Femur (tissue), 1 donor: ENCODE measurements around the gene ATP1A3.
"Not testable (repeated sequence)": the region's sequence is repeated elsewhere in the genome, so short reads cannot be mapped to it uniquely, and the experiment has no call there.

Experiments
- DNase-seq: peaks from one replicate; pipeline ENCODE4 v3.0.0-alpha.2; 2017

Gene ATP1A3

DNA sequence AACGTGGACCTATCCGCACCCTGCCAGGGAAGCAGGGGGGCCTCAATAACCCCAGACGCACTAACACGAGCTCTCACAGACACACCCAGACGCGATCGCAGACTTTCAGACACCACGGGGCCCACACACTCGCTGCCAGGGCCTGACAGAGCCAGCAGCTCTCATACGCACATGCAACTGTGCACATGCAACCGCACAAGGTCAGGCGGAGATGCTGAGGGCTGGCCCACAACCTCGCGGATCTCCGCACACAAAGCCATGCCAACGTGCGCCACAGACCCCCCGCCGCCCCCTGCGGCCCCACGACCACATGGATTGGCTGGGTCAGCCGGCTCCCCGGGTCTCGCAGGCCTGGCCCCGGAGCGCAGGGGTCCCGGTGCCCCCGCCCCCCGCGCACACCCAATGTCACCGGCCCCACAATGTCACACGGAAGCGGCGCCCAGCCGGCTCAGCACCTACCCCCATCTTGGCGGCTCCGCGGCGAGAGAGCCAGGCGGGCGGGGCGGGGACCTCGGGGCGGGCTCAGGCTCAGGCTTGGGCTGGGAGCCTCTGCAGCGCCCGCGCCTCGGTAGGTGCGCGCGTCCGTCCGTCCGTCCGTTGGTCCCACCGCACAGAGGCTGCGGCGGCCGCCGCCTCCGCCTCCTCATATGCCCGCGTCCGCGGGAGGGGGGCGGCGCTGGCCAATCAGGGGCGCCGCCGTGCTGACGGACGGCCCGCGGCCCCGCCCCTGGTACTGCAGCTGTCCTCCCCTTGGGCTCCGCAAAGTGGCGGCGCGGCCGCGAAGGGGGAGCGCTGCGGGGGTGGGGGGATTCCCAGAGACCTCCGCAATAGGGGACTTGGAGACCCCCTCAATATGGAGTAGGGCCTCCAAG lies at the start of gene ATP1A3:
Gene ATP1A3 (minus strand): TSS at position 619 of the 872 bp plus-strand sequence. CDS start 154 bp downstream, at position 465.
- peak; percentile 56 for DNase-seq

DNA sequence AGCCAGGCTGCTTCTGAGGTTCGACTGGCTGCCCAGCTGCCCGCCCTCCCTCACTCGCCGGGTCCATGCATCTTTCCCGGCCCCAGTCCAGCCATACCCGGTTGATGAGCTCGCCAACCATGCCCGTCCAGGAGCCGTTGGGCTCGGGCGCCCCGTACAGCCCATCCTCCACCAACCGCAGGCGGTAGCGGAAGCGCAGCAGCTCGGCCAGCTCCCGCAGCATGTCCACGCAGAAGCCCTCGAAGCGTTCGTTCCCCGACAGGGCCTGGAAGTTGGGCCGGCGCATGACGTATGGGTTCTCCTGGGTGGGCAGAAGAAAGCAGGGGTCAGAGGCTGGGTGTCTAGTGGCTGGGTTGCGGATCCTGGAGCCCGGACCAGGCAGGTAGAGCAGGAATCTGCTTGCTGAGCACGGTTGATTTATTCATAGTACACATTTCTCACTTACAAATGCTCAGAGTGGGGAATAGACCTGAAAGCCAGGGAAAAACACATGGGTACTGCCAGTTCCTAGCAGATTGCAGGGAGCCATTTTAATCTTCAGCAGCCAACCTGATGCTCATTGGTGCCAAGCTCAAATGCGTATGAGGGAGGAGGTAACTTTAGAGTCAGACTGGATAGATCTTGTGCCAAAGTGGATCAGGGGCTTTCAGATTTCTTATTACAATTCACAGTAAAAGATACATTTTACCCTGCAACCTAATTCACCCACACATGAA lies 48.6 kb upstream of the ATP1A3 start:
- DNase-seq, result no peak

DNA sequence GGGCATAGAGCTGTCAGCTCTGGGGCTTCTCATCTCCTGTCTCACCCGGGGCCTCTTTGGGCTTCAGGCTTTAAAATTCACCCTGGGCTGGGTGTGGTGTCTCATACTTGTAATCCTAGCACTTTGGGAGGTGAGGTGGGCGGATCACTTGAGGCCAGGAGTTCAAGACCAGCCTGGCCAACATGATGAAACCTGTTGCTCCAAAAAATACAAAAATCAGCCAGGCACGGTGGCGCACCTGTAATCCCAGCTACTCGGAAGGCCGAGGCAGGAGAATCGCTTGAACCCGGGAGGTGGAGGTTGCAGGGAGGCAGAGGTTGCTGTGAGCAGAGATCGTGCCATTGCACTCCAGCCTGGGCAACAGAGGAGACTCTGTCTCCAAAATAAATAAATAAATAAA lies 46.5 kb upstream of the ATP1A3 start:
- DNase-seq, result not testable (repeated sequence)

DNA sequence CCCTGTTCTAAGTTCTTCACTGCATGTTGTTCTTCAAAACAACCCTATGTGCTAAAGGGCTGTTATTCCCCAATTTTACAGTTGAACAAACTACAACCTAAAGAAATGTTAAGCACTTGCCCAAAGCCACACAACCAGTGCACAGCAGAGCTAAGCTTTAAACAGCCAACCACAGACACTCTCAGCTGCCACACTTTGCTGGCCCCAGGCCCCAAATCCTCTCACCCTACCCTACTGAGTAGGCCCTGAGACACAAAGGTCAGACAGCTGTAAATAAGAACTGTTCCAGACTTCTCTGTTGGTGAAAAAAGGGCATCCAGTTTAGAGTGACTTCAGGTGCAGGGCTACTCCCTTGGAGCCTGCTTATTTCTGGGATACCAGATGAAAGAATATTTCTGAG lies 46.0 kb upstream of the ATP1A3 start:
- DNase-seq, result no peak

DNA sequence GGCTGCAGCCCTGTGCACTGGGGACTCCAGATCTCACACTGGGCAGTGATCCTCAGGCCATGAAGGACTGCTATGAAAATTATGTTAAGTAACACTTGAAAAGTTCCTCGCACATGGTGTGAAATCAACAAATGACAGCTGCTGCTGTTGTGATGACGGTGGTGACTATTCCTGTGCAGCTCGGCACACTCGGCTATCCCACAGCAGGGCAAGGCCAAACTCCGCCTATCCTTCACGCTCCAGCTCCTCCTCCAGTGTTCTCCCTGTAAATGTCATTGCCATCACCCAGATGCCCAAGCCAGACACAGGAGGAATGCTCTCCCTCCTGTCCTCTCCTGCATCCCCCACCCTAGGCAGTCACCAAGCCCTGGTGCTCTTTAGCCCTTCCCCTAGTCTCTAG lies 44.6 kb upstream of the ATP1A3 start:
- peak; percentile 30 for DNase-seq

DNA sequence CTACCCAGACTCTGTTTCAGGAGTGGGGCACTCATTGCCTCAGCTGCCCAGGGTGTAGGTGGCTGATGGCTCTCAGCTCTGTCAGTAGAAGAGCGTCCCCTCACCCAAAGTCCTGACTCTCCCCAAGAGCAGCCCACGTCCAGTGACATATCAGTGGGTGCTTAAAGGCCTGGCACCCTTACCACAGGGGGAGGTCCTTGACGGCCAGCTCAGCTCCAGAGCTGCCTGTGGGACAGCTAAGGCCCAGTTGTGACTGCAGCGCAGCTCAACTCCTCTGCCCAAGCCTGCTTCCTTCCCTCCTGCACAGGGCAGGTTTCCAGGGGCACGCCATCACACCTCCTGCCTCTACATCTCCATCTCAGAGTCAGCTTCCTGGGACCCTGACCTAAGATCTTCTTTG lies 43.6 kb upstream of the ATP1A3 start:
- no peak for DNase-seq

DNA sequence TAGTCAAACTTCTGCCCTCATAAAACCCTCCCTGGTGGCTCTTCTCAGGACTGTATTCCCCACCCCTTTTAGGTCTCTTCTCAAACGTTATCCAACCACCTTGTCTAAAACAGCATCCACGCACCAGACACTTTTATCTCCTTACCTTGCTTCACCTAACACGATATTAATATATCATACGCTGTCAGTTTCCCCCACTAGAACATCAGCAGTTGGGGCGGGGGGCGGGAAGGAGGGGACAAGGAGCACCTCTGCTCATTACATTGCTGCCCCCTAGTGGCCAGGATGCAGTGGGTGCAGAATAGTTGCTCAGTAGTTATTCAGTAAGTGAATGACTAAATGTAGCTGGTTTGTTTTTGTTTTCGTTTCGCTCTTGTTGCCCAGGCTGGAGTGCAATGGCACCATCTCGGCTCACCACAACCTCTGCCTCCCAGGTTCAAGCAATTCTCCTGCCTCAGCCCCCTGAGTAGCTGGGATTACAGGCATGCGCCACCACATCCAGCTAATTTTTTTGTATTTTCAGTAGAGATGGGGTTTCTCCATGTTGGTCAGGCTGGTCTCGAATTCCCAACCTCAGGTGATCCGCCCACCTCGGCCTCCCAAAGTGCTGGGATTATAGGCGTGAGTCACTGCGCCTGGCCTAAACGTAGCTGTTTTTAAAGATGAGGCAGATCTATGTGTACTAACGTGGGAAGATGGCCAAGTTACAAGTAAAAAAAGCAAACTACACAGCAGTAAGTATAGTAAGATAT lies 40.8 kb upstream of the ATP1A3 start:
- peak; percentile 49 for DNase-seq

DNA sequence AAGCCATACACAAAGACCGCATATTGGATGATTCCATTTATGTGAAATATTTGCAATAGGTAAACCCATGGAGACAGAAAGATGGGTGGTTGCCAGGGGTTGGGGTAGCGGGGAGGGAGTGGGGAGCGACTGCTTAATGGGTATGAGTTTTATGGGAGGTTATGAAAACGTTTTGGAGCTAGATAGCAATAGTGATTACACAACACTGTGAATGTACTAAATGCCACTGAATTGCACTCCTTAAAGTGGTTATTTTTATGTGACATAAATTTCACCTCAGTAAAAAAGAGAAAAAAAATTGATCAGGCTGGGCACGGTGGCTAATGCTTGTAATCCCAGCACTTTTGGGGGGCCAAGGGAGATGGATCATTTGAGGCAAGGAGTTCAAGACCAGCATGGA lies 39.4 kb upstream of the ATP1A3 start:
- no peak for DNase-seq

DNA sequence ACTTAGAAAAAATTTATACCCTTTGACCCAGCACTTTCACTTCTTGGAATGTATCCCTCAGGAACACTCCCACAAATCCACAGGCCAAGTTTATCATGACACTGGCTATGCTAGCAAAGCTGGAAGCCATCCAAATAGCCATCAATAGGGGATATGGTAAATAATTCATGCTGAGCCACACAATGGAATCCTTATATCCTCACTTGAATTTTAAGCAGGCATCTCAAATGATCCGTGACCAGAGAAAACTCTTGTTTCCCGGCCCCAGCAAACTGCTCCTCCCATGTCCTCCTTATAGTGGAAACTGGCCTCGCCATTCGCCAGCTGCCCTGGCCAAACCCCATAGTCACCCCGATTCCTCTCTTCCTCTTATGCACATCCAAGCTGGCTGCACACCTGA lies 38.4 kb upstream of the ATP1A3 start:
- DNase-seq, result peak; percentile 59

DNA sequence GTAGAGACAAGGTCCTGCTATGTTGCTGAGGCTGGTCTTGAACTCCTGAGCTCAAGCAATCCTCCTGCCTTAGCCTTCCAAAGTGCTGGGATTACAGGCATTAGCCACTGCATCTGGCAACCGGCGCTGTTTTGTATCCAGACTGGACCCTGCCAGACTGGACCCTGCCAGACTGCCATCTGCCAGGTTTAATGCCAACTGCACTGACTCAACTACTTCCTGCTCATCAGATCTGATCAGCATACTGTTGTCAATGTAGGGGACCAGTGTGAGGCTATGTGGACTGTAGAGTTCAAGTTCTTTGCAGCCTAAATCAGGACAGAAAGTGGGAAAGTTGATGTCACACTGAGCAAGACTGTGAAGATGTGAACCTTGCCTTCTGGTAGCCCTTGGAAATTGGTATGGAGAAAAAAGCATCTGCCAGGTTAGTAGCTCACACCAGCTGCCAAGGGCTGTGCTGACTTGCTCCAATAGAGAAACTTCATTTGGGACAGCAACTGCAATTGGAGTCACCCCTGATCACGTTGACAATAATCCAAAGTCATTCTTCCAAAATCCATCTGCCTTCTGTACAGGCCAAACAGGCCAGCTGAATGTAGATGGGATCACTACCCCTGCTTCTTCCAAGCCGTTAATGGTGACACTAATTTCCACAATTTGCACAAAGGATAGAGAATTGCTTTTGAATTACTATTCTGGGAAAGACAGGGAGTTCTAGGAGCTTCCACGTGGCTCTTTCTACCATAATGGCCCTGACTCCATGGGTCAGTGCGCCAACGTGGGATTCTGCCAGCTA lies 36.8 kb upstream of the ATP1A3 start:
- peak; percentile 41 for DNase-seq

DNA sequence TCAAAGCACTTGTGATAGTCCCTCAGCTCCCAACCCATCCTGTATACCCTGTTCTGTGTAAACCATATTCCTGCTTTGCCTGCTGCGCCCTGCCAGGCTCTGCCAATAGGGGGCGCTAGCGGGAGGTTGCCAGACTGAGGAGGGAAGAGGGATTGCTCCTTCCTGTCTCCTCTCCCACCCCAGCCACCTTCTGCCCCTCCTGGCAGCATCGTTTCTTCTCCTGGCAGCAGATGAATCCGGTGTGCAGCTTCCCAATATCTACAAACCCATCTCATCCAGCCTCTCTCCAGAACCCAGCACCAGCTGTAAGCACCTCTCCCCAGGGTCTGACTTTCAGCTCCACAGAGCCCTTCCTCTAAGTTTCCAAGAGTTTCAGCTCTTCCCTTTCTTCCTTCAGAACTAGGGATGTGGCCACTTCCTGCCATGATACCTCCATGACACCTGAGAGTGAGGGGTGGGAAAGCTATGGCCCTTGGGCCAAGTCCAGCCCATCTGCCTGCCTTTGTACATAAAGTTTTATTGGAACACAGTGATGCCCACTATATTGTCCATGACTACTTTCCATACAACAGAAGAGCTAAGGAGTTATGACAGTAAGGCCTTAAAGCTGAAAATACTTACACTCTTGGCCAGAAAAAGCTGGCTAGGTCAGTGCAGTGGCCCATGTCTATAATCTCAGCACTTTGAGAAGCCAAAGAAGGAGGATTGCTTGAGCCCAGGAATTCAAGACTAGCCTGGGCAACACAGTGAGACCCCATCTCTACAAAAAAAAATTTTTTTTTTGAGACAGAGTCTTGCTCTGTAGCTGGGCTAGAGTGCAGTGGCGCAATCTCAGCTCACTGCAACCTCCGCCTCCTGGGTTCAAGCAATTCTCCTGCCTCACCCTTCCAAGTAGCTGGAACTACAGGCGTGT lies 34.5 kb upstream of the ATP1A3 start:
- DNase-seq, result no peak

DNA sequence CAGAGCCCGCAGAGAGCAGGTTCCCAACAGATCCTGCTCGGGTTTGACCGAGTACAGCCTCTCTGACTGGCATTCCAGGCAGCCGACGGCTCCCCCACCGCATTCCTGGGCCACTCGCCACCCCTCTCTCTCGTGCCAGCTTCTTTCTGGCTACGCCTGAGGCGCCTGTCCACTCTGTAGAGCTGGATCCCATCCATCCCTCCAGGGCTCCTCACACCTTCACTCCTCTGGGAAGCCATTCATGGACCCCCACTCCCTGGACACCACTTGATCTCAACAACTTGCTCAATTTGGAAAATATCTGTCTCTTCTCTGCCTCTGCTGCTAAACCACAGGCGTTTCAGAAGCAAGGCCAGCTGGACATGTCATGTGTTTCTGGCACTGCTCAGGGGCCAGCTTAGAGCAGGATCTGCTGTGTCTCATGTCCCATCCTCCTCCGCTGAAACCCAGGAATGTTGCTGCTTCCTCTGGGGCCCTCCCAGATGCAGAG lies 30.6 kb upstream of the ATP1A3 start:
- DNase-seq, result peak; percentile 57

DNA sequence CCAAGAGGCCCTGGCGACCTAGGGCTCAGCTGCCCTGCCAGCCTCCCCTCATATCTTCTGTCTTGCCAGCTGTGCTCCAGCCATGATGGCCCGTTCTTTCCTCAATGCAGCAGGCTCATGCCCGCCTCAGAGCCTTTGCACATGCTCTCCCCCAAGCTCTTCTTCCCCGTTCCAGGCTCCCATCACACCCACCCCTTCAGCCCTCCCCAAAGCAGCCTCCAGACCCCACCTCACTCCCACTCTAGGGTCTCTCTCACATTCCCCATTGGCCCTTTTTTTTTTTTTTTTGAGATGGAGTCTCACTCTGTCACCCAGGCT lies 29.9 kb upstream of the ATP1A3 start:
- DNase-seq, result no peak

DNA sequence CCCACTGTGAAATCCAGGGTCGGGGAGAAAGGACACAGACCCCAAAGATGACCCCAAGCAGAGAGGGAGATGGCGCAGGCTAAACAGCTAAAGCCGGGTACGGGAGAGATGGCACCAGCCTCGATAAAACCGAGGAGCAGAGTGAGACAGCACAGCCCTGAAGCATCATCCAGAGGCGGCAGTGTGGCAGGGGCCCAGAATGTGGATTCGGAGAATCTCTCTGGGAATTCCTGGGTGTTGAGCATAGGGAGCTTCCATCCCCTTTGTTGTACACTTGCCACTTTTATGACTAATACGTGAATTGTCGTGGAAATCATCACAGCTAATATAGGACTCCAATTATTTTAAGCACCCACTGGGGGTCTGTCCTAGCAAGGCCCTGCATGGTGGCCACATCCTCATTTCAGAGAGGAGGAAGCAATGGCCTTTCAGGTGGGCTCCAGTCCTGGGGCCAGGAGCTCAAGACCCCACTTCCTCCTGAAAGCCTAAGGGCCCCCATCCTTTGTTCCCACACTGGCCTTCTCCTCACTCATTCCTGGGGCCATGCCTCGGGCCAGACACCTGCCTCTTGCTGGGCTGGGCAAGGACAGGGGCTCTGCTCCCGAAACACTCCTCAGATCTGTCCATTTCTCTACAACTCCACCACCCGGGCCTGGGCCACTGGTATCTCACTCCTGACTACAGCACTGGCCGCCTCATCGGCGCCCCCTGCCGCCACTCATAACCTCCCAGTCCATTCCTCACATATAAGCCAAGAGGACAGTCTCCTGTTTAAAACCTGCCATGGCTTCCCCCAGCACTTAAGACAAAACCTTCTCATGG lies 29.3 kb upstream of the ATP1A3 start:
- DNase-seq, result no peak

DNA sequence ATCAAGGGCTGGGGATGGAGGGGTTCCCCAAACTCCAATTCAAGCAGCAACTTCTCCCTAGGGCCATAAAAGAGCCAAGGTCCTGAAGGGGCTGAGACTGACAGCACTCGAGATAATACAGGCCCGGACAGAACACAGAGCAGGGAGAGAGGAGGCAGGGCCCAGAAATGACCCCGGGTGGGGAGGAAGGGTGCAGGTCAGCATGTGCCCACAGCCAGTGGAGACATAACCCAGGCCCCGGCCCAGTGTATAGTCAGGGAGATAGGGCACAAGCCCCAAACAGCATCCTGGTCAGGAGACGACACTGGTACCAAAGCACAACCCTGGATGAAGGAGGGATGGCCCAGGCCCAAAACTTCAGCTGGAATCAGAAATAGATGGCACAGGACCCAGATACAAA lies 28.6 kb upstream of the ATP1A3 start:
- DNase-seq, result no peak

DNA sequence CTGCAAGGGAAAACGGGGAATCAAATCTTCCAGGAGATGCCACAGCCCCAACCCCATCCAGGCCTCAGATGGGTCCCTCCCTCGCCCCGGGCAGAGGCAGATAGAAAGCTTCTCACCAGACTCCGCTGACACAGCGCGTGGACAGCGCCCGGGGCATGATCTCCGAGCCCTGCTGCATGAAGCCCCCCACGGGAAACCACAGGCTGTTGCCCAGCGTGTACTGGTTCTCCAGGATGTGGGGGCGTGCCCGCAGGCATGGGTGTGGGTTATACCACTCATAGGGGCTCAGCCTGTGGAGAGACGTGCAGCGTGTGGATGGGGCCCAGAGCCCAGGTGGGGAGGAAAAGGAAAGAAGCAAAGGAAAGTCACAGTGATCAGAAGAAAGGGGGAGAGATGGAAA lies 27.2 kb upstream of the ATP1A3 start:
- no peak for DNase-seq

DNA sequence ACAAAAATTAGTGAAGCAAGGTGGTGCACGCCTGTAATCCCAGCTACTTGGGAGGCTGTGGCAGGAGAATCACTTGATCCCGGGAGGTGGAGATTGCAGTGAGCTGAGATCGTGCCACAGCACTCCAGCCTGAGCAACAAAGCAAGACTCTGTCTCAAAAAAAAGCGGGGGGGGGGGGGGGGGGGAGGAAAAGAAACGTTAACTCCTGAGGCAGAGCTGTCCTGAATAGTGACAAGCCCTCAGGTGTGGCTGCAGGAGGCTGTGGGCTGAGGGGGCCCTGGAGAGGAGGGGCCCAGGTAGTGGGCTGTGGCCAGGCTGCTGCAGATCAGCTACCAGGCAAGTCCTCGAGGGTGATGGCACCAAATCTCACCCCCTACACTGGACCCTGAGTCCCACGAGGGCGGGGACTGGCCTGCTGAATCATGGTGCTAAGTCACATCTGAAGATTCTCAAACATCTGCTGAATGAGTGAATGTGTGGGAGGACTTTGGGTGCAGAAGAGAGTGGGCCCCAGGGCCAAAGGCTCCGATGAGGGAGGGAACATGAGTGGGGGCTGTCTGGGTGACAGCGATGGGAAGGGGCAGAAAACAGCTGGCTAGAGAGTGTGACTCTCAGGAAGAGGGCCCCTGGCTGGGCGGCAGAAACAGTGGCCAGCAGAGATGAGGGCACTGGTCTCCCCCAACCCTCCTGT lies 24.6 kb upstream of the ATP1A3 start:
- no peak for DNase-seq

DNA sequence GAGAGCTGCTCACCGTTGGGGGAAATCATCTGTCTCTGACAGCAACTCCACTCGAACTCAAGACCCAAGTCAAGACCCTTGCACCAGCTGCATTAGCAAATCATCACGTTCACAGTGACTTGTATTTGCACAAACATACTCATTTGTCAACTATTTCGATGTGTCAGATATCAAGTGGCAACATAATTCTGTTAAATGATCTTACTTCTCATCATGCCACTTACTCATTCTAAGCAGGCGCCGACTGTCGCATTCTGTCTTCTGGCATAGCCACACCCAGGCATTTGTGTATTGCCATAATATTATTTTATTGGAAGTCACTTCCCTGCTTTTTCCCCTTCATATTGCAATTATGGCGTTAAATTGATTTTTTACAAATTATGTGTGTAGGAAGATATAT lies 23.0 kb upstream of the ATP1A3 start:
- DNase-seq, result no peak

DNA sequence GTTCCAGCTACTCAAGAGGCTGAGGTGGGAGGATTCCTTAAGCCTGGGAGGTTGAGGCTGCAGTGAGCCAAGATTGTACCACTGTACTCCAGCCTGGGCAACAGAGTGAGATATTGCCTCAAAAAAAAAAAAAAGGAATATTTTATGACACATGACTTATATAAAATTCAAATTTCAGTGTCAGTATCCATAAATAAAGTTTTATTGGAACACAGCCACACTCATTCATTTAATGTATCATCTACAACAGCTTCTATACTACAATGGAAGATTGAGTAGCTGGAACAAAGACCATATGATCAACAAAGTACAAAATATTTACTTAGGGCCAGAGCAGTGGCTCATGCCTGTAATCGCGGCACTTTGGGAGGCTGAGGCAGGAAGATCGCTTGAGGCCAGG lies 18.7 kb upstream of the ATP1A3 start:
- DNase-seq, result not testable (repeated sequence)
